Epithelial cell of alveolus of lung (primary cell): ENCODE data around the gene JAG1. TPM values are rescaled to one million over a fixed set of nuclear protein-coding genes. Genes with fewer than 3 reads are reported as not detected.

Experiments used
- total RNA-seq: library from RNA; depleted of rRNA; stranded (reverse); fragments of >200 nt; gene quantifications from 2 replicates; pipeline ENCODE4 v1.2.1, GENCODE V29; 2015

JAG1 gene
- total RNA-seq: 12.5 and 16.3 TPM in 2 replicates

GRCh38 chr20:10673842-10674683 lies at the start of gene JAG1:
TSS of gene JAG1 (minus strand) at chr20:10673999. CDS start at chr20:10673530, 469 bp downstream.

Other genes starting within 250 kb of the JAG1 start
- 8.4 and 12.6 TPM in 2 replicates for gene MKKS, start 239.8 kb downstream of the JAG1 start, total RNA-seq
- 3.0 and 5.3 TPM in 2 replicates for gene SLX4IP, start 238.7 kb downstream of the JAG1 start, total RNA-seq